SK-N-MC (cell line): ENCODE data around the gene SYNM.

Experiments used
- EZH2 ChIP-seq: fragments of 200-600 bp; sonication (generic); IDR thresholded peaks from one replicate; pipeline ENCODE4 v1.6.1; 2017; ENCODE audit warnings: antibody characterized with exemption
- POLR2AphosphoS5 ChIP-seq: IDR thresholded peaks from 2 replicates; pipeline ENCODE4 v1.6.1; 2012; ENCODE audit warnings: mild to moderate bottlenecking, low read depth, low read length, borderline replicate concordance

DNA sequence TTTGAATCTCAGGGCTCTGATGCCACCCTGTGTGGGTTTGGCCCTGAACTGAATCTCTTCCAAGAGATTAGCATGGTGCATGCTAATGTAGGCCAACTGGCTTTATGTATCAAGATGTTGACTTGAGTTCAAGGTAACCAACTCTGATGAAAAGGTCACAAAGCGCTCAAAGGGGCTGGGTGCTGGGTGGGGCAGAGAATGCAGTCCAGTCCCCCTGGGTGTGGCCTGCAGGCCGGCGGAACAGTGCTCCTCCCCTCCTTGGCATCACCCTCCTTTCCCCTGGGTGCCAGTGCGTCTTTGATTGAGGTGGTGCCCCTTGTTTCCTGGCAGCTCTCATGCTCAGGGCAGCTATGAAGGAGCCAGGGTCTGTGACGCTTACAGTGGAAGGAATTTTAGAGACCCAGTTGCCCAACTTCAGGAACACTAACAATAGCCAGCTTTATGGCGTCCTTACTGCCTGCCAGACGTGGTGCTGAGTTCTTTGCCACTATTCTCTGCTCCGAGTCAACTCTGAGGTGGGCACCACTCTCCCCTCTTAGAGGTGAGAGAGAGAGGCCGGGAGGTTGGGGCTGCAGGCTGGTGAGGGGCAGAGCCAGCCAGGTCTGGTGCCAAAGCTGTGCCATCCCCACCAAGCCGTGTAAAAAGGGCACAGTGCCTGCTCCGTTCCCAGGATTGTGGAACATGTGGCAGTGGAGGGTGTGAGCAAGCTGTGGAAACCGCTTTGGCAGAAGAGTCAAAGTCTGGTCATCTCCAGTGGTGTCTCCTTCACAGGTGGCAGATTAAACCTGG, 9.8 kb downstream of the SYNM start:
- TF ChIP-seq POLR2AphosphoS5 (no peak), EZH2 (no peak)
